Calu3 (cell line): ENCODE results near the gene RPTOR. TPM values are rescaled to one million over a fixed set of nuclear protein-coding genes. Genes with fewer than 3 reads are reported as not detected.
A peak's percentile ranks its signal among the peaks of the same experiment; 100 is the strongest.

Experiments
- BruUV-seq: library from RNA; stranded (reverse); fragments of 400-500 nt; replicated peaks from 2 replicates; lab custom pipeline; 2021; lab: Mats Ljungman, UMichigan
- CTCF ChIA-PET: fragments of 300-600 bp; sonication (Branson Sonifier 250); formaldehyde crosslinking; loops from one replicate; lab custom pipeline; 2022; ENCODE audit warnings: antibody characterized with exemption; lab: Charles Lee
- DNase-seq: peaks from one replicate; pipeline ENCODE4 v3.0.0; 2022
- H3K27ac Mint-ChIP-seq: one replicate; pipeline ENCODE4 v1.8.0; 2022; ENCODE audit warnings: mixed read lengths; ENCODE audit not compliant: unreplicated experiment
- H3K27me3 Mint-ChIP-seq: one replicate; pipeline ENCODE4 v1.8.0; 2022; ENCODE audit warnings: mixed read lengths; ENCODE audit not compliant: unreplicated experiment
- H3K36me3 Mint-ChIP-seq: one replicate; pipeline ENCODE4 v1.8.0; 2022; ENCODE audit warnings: mild to moderate bottlenecking, moderate library complexity, mixed read lengths; ENCODE audit not compliant: insufficient read depth, unreplicated experiment
- H3K4me1 Mint-ChIP-seq: one replicate; pipeline ENCODE4 v1.8.0; 2022; ENCODE audit warnings: mild to moderate bottlenecking, low read depth, mixed read lengths; ENCODE audit not compliant: unreplicated experiment
- H3K4me3 Mint-ChIP-seq: one replicate; pipeline ENCODE4 v1.8.0; 2022; ENCODE audit warnings: mild to moderate bottlenecking, low read depth, moderate library complexity, mixed read lengths; ENCODE audit not compliant: unreplicated experiment
- H3K9me3 Mint-ChIP-seq: one replicate; pipeline ENCODE4 v1.8.0; 2022; ENCODE audit warnings: low read depth, mixed read lengths; ENCODE audit not compliant: unreplicated experiment
- CTCF ChIP-seq: fragments of 200-600 bp; IDR thresholded peaks from one replicate; pipeline ENCODE4 v1.8.0; 2022; ENCODE audit warnings: antibody characterized with exemption; ENCODE audit not compliant: unreplicated experiment
- intact Hi-C: fragments of 100-400 bp; cut with micrococcal nuclease; formaldehyde crosslinking; loops from one replicate; pipeline ENCODE4 v1.10.0; 2022; ENCODE audit not compliant: unreplicated experiment
- total RNA-seq: library from RNA; stranded (reverse); gene quantifications from 2 replicates; pipeline ENCODE4 v1.2.3, GENCODE V29; 2022

The RPTOR gene
- total RNA-seq, 1 experiment from 2014 or later, result 41.8 TPM

DNA sequence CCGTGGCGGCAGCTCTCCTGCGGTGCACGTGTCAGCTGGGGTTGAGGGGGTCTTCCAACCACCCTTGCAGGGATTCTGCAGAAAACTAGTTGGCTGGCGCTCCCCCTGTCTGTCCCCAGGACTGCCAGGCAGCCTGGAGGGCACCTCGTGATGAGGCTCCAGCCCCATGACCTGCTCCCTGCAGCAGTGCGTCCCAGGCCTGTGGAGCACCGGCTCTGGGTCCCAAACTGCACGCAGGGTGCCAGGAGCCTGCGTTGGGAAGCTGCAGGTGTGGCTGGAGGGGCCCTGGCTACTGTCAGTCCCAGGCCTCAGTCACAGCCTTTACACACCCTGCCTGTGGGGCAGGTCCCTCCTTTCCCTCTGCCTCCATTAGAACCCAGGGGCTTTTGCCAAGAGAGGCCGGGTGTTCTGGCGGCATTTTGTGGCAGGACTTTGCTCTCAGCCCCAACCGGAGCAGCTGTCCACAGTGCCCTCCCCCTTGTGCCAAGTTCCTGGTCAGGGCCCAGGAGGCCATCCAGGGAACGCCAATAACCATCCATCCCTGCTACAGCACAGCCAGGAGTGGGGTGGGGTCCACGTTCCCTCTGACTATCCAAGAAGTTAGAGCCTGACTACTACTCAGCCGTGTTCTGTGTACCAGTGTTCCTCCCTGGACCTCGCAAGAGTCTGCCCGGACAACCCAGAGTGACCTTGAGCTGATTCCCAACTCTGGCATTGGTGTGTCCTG, 456.2 kb downstream of the RPTOR start:
- no TSS peak for BruUV-seq
- TF ChIP-seq CTCF, result no peak
- CTCF ChIA-PET, result interaction anchor here (1.4 kb wide), 1 partner anchor 11 kb away, joined by 5 read pairs; no protein-coding TSS in a partner anchor
- no peak for DNase-seq
- Mint-ChIP-seq H3K9me3 (no peaks in the 10 kb centered on the region), H3K36me3 (peaks cover 45% of the 10 kb centered on the region), H3K4me3 (no peak overlapping the region), H3K4me1 (peaks cover 22% of the 10 kb centered on the region), H3K27me3 (peaks cover 52% of the 10 kb centered on the region), H3K27ac (peak overlapping the region; percentile 68)
- intact Hi-C loops, result no loop called here

GRCh38 chr17:81002013-81002384, 457.4 kb downstream of the RPTOR start:
- Mint-ChIP-seq H3K27me3 (peaks cover 64% of the 10 kb centered on the region), H3K27ac (peak overlapping the region; percentile 58), H3K4me1 (peaks cover 22% of the 10 kb centered on the region), H3K36me3 (peaks cover 40% of the 10 kb centered on the region), H3K4me3 (no peak overlapping the region), H3K9me3 (no peaks in the 10 kb centered on the region)
- CTCF ChIA-PET, result no interaction called here
- BruUV-seq, result TSS peak; percentile 42
- DNase-seq, result no peak
- no peak for TF ChIP-seq CTCF
- intact Hi-C loops, result no loop called here

- CTCF ChIA-PET, result interaction anchor here (0.6 kb wide), 1 partner anchor 111 kb away, joined by 4 read pairs; no protein-coding TSS in a partner anchor
- TF ChIP-seq CTCF, result no peak
- no peak overlapping the region for H3K4me3 Mint-ChIP-seq
- H3K27ac Mint-ChIP-seq, result peak overlapping the region; percentile 58
- peaks cover 40% of the 10 kb centered on the region for H3K36me3 Mint-ChIP-seq
- peaks cover 22% of the 10 kb centered on the region for H3K4me1 Mint-ChIP-seq
- peaks cover 70% of the 10 kb centered on the region for H3K27me3 Mint-ChIP-seq
- intact Hi-C loops, result no loop called here
- peak; percentile 59 for DNase-seq
- H3K9me3 Mint-ChIP-seq, result no peaks in the 10 kb centered on the region
- BruUV-seq, result no TSS peak
These were observed 458.0 kb downstream of the RPTOR start for GRCh38 chr17:81002409-81003361.

DNA sequence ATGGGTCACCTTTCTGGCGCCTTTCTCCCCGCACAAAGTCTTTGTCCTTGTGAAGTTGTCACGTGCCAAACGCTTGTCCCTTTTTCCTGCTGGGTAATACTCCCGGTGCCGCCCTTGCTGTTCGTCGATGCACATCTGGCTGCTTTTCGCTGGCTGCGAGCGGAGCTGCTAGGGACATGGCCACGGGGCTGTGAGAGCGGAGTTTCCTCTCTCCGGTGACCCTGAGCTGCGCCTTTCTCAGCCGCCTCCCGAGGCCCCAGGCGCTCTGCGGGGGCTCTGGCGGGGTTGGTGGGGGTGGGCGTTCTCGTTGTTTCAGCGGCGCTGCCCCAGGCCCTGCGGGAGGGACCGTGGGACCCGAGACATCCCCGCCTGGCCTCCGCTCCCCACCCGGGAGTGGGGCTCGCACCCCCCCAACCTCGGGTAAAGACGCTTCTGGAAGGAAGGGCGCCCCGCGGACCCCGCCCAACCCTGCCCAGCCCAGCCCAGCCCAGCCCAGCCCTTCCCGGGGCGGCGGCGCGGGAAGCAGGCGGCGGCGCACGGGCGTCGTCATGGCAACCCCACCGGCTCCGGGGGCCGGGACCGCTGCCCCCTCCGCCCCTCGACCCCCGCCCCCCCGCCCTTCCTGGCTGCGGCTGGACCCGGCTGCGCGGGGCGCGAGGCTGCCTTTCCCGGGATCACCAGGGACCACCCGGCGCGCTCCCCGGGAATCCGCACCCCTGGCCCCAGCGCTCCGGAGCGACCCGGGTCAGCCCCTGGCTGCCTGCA, 459.3 kb downstream of the RPTOR start:
- intact Hi-C loops, result no loop called here
- Mint-ChIP-seq H3K4me1 (peaks cover 22% of the 10 kb centered on the region), H3K36me3 (peaks cover 40% of the 10 kb centered on the region), H3K4me3 (no peak overlapping the region), H3K27me3 (peaks cover 80% of the 10 kb centered on the region), H3K27ac (no peak overlapping the region), H3K9me3 (no peaks in the 10 kb centered on the region)
- no TSS peak for BruUV-seq
- no peak for DNase-seq
- TF ChIP-seq CTCF, result no peak
- CTCF ChIA-PET, result no interaction called here
